Measurements from ENCODE around the gene SLC7A5. TPM values are rescaled to one million over a fixed set of nuclear protein-coding genes. Genes with fewer than 3 reads are reported as not detected.

Gene SLC7A5
- total RNA-seq, 4 donors from 2014 or later: 1.5 to 31.8 (median 5.4) TPM

GRCh38 chr16:87802670-87803069 is 66.6 kb downstream of the SLC7A5 start:
- no peak for ATAC-seq (ENCODE audit: low FRiP score)
- no peak for TF ChIP-seq CTCF (IDR thresholded peaks at IDR 0.05)
- no peak for DNase-seq (ENCODE audit: low spot score)

GRCh38 chr16:87801679-87802259 is 67.5 kb downstream of the SLC7A5 start:
- TF ChIP-seq CTCF (IDR thresholded peaks at IDR 0.05): no peak
- no peak for DNase-seq (ENCODE audit: low spot score)
- ATAC-seq (ENCODE audit: low FRiP score): no peak

- no peak for TF ChIP-seq CTCF (IDR thresholded peaks at IDR 0.05)
- no peak for ATAC-seq (ENCODE audit: low FRiP score)
- no peak for DNase-seq (ENCODE audit: low spot score)
Measured at GRCh38 chr16:87800497-87800896, 68.8 kb downstream of the SLC7A5 start.

DNA sequence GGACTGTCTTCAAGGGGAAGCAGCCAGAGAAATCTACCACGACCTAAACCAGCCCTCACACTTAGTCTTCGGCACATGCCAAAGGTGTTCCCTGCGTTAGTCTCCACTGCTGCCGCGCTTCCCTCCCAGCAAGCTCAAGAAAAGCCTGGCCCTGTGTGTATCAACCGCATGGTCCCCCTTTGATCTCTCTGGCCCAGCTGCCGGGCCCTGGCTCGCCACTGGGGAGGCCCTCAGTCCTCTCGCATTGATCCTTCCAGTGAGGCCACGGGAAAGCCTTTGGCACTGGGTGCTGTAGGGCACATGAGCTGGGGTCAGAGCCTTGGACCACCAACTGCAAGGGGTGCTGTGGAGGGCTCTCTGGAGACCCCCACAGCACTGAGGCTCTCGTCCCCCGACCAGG is 74.0 kb downstream of the SLC7A5 start:
- no peak for DNase-seq (ENCODE audit: low spot score)
- no peak for TF ChIP-seq CTCF (IDR thresholded peaks at IDR 0.05)
- ATAC-seq (ENCODE audit: low FRiP score): no peak

GRCh38 chr16:87794485-87795078 is 74.7 kb downstream of the SLC7A5 start:
- ATAC-seq (ENCODE audit: low FRiP score) (no peak), DNase-seq (ENCODE audit: low spot score) (no peak)
- no peak for TF ChIP-seq CTCF (IDR thresholded peaks at IDR 0.05)

GRCh38 chr16:87792205-87792565 is 77.1 kb downstream of the SLC7A5 start:
- DNase-seq (ENCODE audit: low spot score) (no peak), ATAC-seq (ENCODE audit: low FRiP score) (no peak)
- no peak for TF ChIP-seq CTCF (IDR thresholded peaks at IDR 0.05)

Data from omental fat pad (tissue), 4 donors.